Karpas-422 (cell line): ENCODE measurements around the gene MAP3K5. TPM values are rescaled to one million over a fixed set of nuclear protein-coding genes. Genes with fewer than 3 reads are reported as not detected.

Experiments
- DNase-seq: peaks from one replicate; pipeline ENCODE4 v3.0.0-alpha.2; 2015
- H2AFZ ChIP-seq: fragments of 200-600 bp; sonication (generic); 2 replicates; pipeline ENCODE4 v1.6.1; 2014; ENCODE audit warnings: antibody characterized with exemption, low read length, mixed read lengths
- H3K27ac ChIP-seq: fragments of 200-600 bp; sonication (generic); 2 replicates; pipeline ENCODE4 v1.5.1; 2014; ENCODE audit warnings: mild to moderate bottlenecking, low read length, moderate library complexity
- H3K27me3 ChIP-seq: fragments of 200-600 bp; sonication (generic); 2 replicates; pipeline ENCODE4 v1.6.1; 2014; ENCODE audit warnings: low read length, mixed read lengths
- H3K36me3 ChIP-seq: fragments of 200-600 bp; sonication (generic); 2 replicates; pipeline ENCODE4 v1.6.1; 2014; ENCODE audit warnings: low read length, mixed read lengths; ENCODE audit not compliant: insufficient read depth
- H3K4me1 ChIP-seq: fragments of 200-600 bp; sonication (generic); 2 replicates; pipeline ENCODE4 v1.6.1; 2014; ENCODE audit warnings: mild to moderate bottlenecking, low read length, mixed read lengths
- H3K4me2 ChIP-seq: fragments of 200-600 bp; sonication (generic); 2 replicates; pipeline ENCODE4 v1.6.1; 2014; ENCODE audit warnings: low read length, low read depth, mild to moderate bottlenecking; ENCODE audit not compliant: poor library complexity, severe bottlenecking
- H3K4me3 ChIP-seq: fragments of 200-600 bp; sonication (generic); 2 replicates; pipeline ENCODE4 v1.5.1; 2014; ENCODE audit warnings: mild to moderate bottlenecking, antibody characterized with exemption, low read length, mixed read lengths
- H3K79me2 ChIP-seq: fragments of 200-600 bp; sonication (generic); 2 replicates; pipeline ENCODE4 v1.6.1; 2014; ENCODE audit warnings: mild to moderate bottlenecking, low read length, mixed read lengths
- H3K9ac ChIP-seq: fragments of 200-600 bp; sonication (generic); 2 replicates; pipeline ENCODE4 v1.6.0; 2014; ENCODE audit warnings: low read length
- H3K9me2 ChIP-seq: fragments of 200-600 bp; sonication (generic), shearing (Covaris generic); replicated peaks from 2 replicates; pipeline ENCODE4 v1.6.0; 2014; ENCODE audit warnings: mild to moderate bottlenecking, low read length, moderate library complexity; ENCODE audit not compliant: insufficient read depth
- H3K9me3 ChIP-seq: fragments of 300-700, 200-600 bp; sonication (generic); 2 replicates; pipeline ENCODE4 v1.6.1; 2014; ENCODE audit warnings: low read length, mixed read lengths
- H4K20me1 ChIP-seq: fragments of 200-600 bp; sonication (generic); 2 replicates; pipeline ENCODE4 v1.6.1; 2014; ENCODE audit warnings: mild to moderate bottlenecking, antibody characterized with exemption, low read length, low read depth; ENCODE audit not compliant: insufficient read depth
- total RNA-seq: library from RNA; depleted of rRNA; stranded (reverse); fragments of >200 nt; shearing (Covaris generic); gene quantifications from 2 replicates; pipeline ENCODE4 v1.2.3, GENCODE V29; 2014; ENCODE audit warnings: low replicate concordance

The MAP3K5 gene
- total RNA-seq, 1 experiment from 2014 or later = 1.1 TPM

- Histone ChIP-seq H3K27ac (no peak overlapping the region), H3K79me2 (no peaks in the 10 kb centered on the region), H3K36me3 (no peaks in the 10 kb centered on the region), H3K27me3 (no peaks in the 10 kb centered on the region), H3K9ac (no peak overlapping the region), H3K4me3 (no peak overlapping the region), H3K4me1 (no peaks in the 10 kb centered on the region), H3K4me2 (no peak overlapping the region), H3K9me2 (no peaks in the 10 kb centered on the region), H2AFZ (no peak overlapping the region), H4K20me1 (no peaks in the 10 kb centered on the region), H3K9me3 (no peaks in the 10 kb centered on the region)
- no peak for DNase-seq
These were observed 275.3 kb downstream of the MAP3K5 start for GRCh38 chr6:136517002-136517401.

DNA sequence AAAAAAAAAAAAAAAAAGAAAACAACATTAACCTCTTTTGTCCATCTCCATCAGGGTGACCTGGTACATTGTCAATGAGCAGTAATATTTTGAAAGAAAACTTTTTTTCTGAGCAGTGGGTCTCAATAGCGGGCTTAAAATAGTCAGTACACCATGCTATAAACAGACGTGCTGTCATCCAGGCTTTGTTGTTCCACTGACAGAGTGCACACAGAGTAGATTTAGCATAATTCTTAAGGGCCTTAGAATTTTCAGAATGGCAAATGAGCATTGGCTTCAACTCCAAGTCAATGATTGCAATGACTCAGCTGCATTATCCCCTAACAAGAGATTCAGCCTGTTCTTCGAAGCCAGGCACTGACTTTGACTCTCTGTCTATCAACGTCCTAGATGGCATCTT, 277.7 kb downstream of the MAP3K5 start:
- H3K4me2 ChIP-seq = no peak overlapping the region
- no peak overlapping the region for H2AFZ ChIP-seq
- no peaks in the 10 kb centered on the region for H3K79me2 ChIP-seq
- no peaks in the 10 kb centered on the region for H3K9me3 ChIP-seq
- H3K36me3 ChIP-seq = no peaks in the 10 kb centered on the region
- H3K27me3 ChIP-seq = no peaks in the 10 kb centered on the region
- H4K20me1 ChIP-seq = no peaks in the 10 kb centered on the region
- H3K4me1 ChIP-seq = no peaks in the 10 kb centered on the region
- no peak overlapping the region for H3K27ac ChIP-seq
- H3K9ac ChIP-seq = no peak overlapping the region
- DNase-seq = no peak
- no peak overlapping the region for H3K4me3 ChIP-seq
- no peaks in the 10 kb centered on the region for H3K9me2 ChIP-seq

GRCh38 chr6:136511926-136512325, 280.4 kb downstream of the MAP3K5 start:
- H4K20me1 ChIP-seq = no peaks in the 10 kb centered on the region
- DNase-seq = no peak
- H3K4me3 ChIP-seq = no peak overlapping the region
- H3K4me2 ChIP-seq = no peak overlapping the region
- H2AFZ ChIP-seq = no peak overlapping the region
- no peaks in the 10 kb centered on the region; the same call in 1 of the 2 replicates for H3K27me3 ChIP-seq
- no peaks in the 10 kb centered on the region for H3K36me3 ChIP-seq
- no peak overlapping the region for H3K9ac ChIP-seq
- H3K4me1 ChIP-seq = no peaks in the 10 kb centered on the region
- H3K9me3 ChIP-seq = no peaks in the 10 kb centered on the region
- H3K79me2 ChIP-seq = no peaks in the 10 kb centered on the region
- H3K9me2 ChIP-seq = no peaks in the 10 kb centered on the region
- H3K27ac ChIP-seq = no peak overlapping the region

GRCh38 chr6:136511397-136511796, 280.9 kb downstream of the MAP3K5 start:
- H3K27me3 ChIP-seq = no peaks in the 10 kb centered on the region; the same call in 1 of the 2 replicates
- H3K9me3 ChIP-seq = no peaks in the 10 kb centered on the region
- no peaks in the 10 kb centered on the region for H3K79me2 ChIP-seq
- H3K27ac ChIP-seq = no peak overlapping the region
- no peaks in the 10 kb centered on the region for H3K36me3 ChIP-seq
- no peak for DNase-seq
- H4K20me1 ChIP-seq = no peaks in the 10 kb centered on the region
- no peaks in the 10 kb centered on the region for H3K4me1 ChIP-seq
- no peak overlapping the region for H3K9ac ChIP-seq
- H3K4me2 ChIP-seq = no peak overlapping the region
- H3K9me2 ChIP-seq = no peaks in the 10 kb centered on the region
- no peak overlapping the region for H2AFZ ChIP-seq
- no peak overlapping the region for H3K4me3 ChIP-seq

DNA sequence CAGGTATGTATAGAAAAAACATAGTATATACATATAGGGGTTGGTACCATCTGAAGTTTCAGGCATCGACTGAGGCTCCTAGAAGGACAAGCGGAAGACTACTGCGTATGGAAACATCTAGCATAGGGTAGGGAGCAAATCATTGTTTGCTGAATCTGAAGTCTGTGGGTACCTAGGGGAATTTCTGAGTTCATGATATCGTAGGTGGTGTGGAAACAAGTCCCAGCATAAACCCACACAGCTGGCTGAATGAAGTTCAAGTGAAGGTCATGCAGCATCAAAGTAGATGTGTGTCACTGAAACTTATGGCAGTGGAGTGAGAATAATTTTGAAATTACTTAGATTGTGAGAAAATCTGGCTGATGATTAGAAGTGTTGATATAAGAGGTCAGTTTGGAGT, 281.5 kb downstream of the MAP3K5 start:
- H3K9me2 ChIP-seq = no peaks in the 10 kb centered on the region
- no peak overlapping the region for H3K9ac ChIP-seq
- H3K36me3 ChIP-seq = no peaks in the 10 kb centered on the region
- no peak overlapping the region for H3K4me2 ChIP-seq
- no peak overlapping the region for H3K27ac ChIP-seq
- no peaks in the 10 kb centered on the region for H4K20me1 ChIP-seq
- no peak overlapping the region for H2AFZ ChIP-seq
- H3K79me2 ChIP-seq = no peaks in the 10 kb centered on the region
- H3K27me3 ChIP-seq = no peaks in the 10 kb centered on the region; the same call in 1 of the 2 replicates
- H3K9me3 ChIP-seq = no peaks in the 10 kb centered on the region
- no peak for DNase-seq
- no peak overlapping the region for H3K4me3 ChIP-seq
- H3K4me1 ChIP-seq = no peaks in the 10 kb centered on the region

DNA sequence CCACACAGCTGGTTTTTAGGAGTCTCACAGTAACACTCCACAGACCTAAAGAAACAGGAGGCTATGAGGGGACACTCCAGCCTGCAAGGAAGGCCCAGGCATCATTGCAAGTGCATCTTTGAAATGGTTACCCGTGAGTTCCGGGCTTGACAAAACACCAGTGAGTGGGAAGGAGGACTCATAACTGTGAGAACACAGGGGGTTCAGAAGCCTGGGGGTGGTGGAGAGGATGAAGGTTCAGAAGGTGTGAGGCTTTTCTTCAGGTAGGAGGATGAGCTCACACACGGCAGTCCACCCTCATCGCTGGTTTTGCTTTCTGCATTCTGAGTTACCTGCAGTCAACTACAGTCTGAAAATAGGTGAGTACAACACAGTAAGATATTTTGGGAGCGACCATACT, 282.0 kb downstream of the MAP3K5 start:
- Histone ChIP-seq H4K20me1 (no peaks in the 10 kb centered on the region), H2AFZ (no peak overlapping the region), H3K9ac (no peak overlapping the region), H3K4me3 (no peak overlapping the region), H3K27ac (no peak overlapping the region), H3K27me3 (no peaks in the 10 kb centered on the region; the same call in 1 of the 2 replicates), H3K36me3 (no peaks in the 10 kb centered on the region), H3K4me1 (no peaks in the 10 kb centered on the region), H3K9me3 (no peaks in the 10 kb centered on the region), H3K79me2 (no peaks in the 10 kb centered on the region), H3K4me2 (no peak overlapping the region), H3K9me2 (no peaks in the 10 kb centered on the region)
- DNase-seq = no peak

- Histone ChIP-seq H3K27me3 (no peaks in the 10 kb centered on the region; the same call in 1 of the 2 replicates), H2AFZ (no peak overlapping the region), H3K9me2 (no peaks in the 10 kb centered on the region), H3K79me2 (no peaks in the 10 kb centered on the region), H3K9me3 (no peaks in the 10 kb centered on the region), H3K4me2 (no peak overlapping the region), H3K4me1 (no peaks in the 10 kb centered on the region), H3K4me3 (no peak overlapping the region), H3K36me3 (no peaks in the 10 kb centered on the region), H3K9ac (no peak overlapping the region), H3K27ac (no peak overlapping the region), H4K20me1 (no peaks in the 10 kb centered on the region)
- DNase-seq = no peak
These were observed 283.4 kb downstream of the MAP3K5 start for GRCh38 chr6:136508725-136509392.
